ENCODE measurements around the gene CEP250.
"Not testable (repeated sequence)": the region's sequence is repeated elsewhere in the genome, so short reads cannot be mapped to it uniquely, and the experiment has no call there.

Gene CEP250

GRCh38 chr20:35443003-35443402 is 12.4 kb upstream of the CEP250 start:
- DNase-seq (ENCODE audit: low read depth), result no peak

GRCh38 chr20:35444226-35444625 is 11.2 kb upstream of the CEP250 start:
- H3K4me3 ChIP-seq (ENCODE audit: low read depth, low read length), result no peak overlapping the region
- TF ChIP-seq CTCF (IDR thresholded peaks at IDR 0.05; ENCODE audit: insufficient read depth, low read depth, low read length, missing control alignments), result no peak
- DNase-seq (ENCODE audit: low read depth), result no peak

More at GRCh38 chr20:35443003-35443402, 12.4 kb upstream of the CEP250 start:
- H3K4me3 ChIP-seq (ENCODE audit: low read depth, low read length), result no peak overlapping the region
- no peak for TF ChIP-seq CTCF (IDR thresholded peaks at IDR 0.05; ENCODE audit: insufficient read depth, low read depth, low read length, missing control alignments)

GRCh38 chr20:35446356-35447078 is 8.9 kb upstream of the CEP250 start:
- peak overlapping the region; percentile 52 for H3K4me3 ChIP-seq (ENCODE audit: low read depth, low read length)
- DNase-seq (ENCODE audit: low read depth), result no peak
- no peak for TF ChIP-seq CTCF (IDR thresholded peaks at IDR 0.05; ENCODE audit: insufficient read depth, low read depth, low read length, missing control alignments)

GRCh38 chr20:35447082-35447789 is 8.2 kb upstream of the CEP250 start:
- peak; percentile 94 for TF ChIP-seq CTCF (IDR thresholded peaks at IDR 0.05; ENCODE audit: insufficient read depth, low read depth, low read length, missing control alignments)
- peak; percentile 88 for DNase-seq (ENCODE audit: low read depth)
- H3K4me3 ChIP-seq (ENCODE audit: low read depth, low read length), result peak overlapping the region; percentile 52

- no peak for TF ChIP-seq CTCF (IDR thresholded peaks at IDR 0.05; ENCODE audit: insufficient read depth, low read depth, low read length, missing control alignments)
- no peak for DNase-seq (ENCODE audit: low read depth)
- H3K4me3 ChIP-seq (ENCODE audit: low read depth, low read length), result no peak overlapping the region
Observed at GRCh38 chr20:35448788-35449373, 6.5 kb upstream of the CEP250 start.

GRCh38 chr20:35449855-35450254 is 5.5 kb upstream of the CEP250 start:
- not testable (repeated sequence) for H3K4me3 ChIP-seq (ENCODE audit: low read depth, low read length); DNase-seq (ENCODE audit: low read depth)

GRCh38 chr20:35451295-35451694 is 4.1 kb upstream of the CEP250 start:
- no peak for DNase-seq (ENCODE audit: low read depth)
- no peak overlapping the region for H3K4me3 ChIP-seq (ENCODE audit: low read depth, low read length)
- TF ChIP-seq CTCF (IDR thresholded peaks at IDR 0.05; ENCODE audit: insufficient read depth, low read depth, low read length, missing control alignments), result no peak

Data from GM12865 (cell line).